PFSK-1 (cell line): Measurements from ENCODE around the gene POC1B.

Source experiments
- FOXP2 ChIP-seq: optimal IDR thresholded peaks from 2 replicates; pipeline ENCODE3; 2011; ENCODE audit warnings: borderline replicate concordance, control low read depth, inconsistent platforms; ENCODE audit not compliant: insufficient read depth; ENCODE audit errors: extremely low read length, extremely low read depth
- POLR2AphosphoS5 ChIP-seq: IDR thresholded peaks from 2 replicates; pipeline ENCODE4 v1.6.1; 2012; ENCODE audit warnings: low read depth, mild to moderate bottlenecking, control low read depth, low read length, moderate library complexity
- REST ChIP-seq, 2 experiments: IDR thresholded peaks; 2 replicates each; pipeline versions ENCODE4 v1.6.1 to v1.8.0; 2011 to 2012; ENCODE audit warnings: low read depth in 2 of 2, low read length in 2 of 2, control low read depth in 1 of 2, inconsistent platforms in 1 of 2, mild to moderate bottlenecking in 1 of 2, moderate library complexity in 1 of 2; ENCODE audit not compliant: insufficient read depth in 1 of 2
- SIN3A ChIP-seq: IDR thresholded peaks from 2 replicates; pipeline ENCODE4 v1.6.1; 2012; ENCODE audit warnings: mild to moderate bottlenecking, low read length, moderate library complexity, borderline replicate concordance; ENCODE audit not compliant: insufficient read depth
- TAF1 ChIP-seq: IDR thresholded peaks from 2 replicates; pipeline ENCODE4 v1.6.1; 2012; ENCODE audit warnings: low read length, control low read depth, borderline replicate concordance; ENCODE audit not compliant: insufficient read depth

POC1B gene

GRCh38 chr12:89492883-89493282, 33.0 kb downstream of the POC1B start:
- TF ChIP-seq SIN3A (no peak), TAF1 (no peak), FOXP2 (no peak), REST (IDR thresholded peaks at IDR 0.05; ENCODE audit: insufficient read depth in 1 of 2, low read depth in 2 of 2, low read length in 2 of 2) (no peak), POLR2AphosphoS5 (no peak)

GRCh38 chr12:89490922-89491321, 34.9 kb downstream of the POC1B start:
- TF ChIP-seq REST (IDR thresholded peaks at IDR 0.05; ENCODE audit: insufficient read depth in 1 of 2, low read depth in 2 of 2, low read length in 2 of 2) (no peak), TAF1 (no peak), POLR2AphosphoS5 (no peak)

- TF ChIP-seq POLR2AphosphoS5 (no peak), TAF1 (no peak), FOXP2 (no peak), SIN3A (no peak), REST (IDR thresholded peaks at IDR 0.05; ENCODE audit: insufficient read depth in 1 of 2, low read depth in 2 of 2, low read length in 2 of 2) (no peak)
Measured at GRCh38 chr12:89486264-89486663, 39.6 kb downstream of the POC1B start.

- TF ChIP-seq SIN3A (no peak), TAF1 (no peak), REST (IDR thresholded peaks at IDR 0.05; ENCODE audit: insufficient read depth in 1 of 2, low read depth in 2 of 2, low read length in 2 of 2) (no peak), POLR2AphosphoS5 (no peak)
Measured at GRCh38 chr12:89484470-89484869, 41.4 kb downstream of the POC1B start.

- TF ChIP-seq POLR2AphosphoS5: no peak
- TF ChIP-seq REST (IDR thresholded peaks at IDR 0.05; ENCODE audit: insufficient read depth in 1 of 2, low read depth in 2 of 2, low read length in 2 of 2): no peak
- TF ChIP-seq SIN3A: no peak
- TF ChIP-seq TAF1: no peak
- TF ChIP-seq FOXP2: no peak
Measured at GRCh38 chr12:89481213-89481914, 44.5 kb downstream of the POC1B start.
